ENCODE results near the gene SKA2.
"Not testable (repeated sequence)": the region's sequence is repeated elsewhere in the genome, so short reads cannot be mapped to it uniquely, and the experiment has no call there.

The SKA2 gene, protein sequence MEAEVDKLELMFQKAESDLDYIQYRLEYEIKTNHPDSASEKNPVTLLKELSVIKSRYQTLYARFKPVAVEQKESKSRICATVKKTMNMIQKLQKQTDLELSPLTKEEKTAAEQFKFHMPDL

GRCh38 chr17:59154721-59155438, at the start of gene SKA2:
TSS of gene SKA2 (minus strand) at chr17:59155186. CDS start at chr17:59155163, 23 bp downstream.
- DNase-seq (ENCODE audit: low read depth in 3 of 3), result peak; percentile 75 to 96 (median 94)

DNA sequence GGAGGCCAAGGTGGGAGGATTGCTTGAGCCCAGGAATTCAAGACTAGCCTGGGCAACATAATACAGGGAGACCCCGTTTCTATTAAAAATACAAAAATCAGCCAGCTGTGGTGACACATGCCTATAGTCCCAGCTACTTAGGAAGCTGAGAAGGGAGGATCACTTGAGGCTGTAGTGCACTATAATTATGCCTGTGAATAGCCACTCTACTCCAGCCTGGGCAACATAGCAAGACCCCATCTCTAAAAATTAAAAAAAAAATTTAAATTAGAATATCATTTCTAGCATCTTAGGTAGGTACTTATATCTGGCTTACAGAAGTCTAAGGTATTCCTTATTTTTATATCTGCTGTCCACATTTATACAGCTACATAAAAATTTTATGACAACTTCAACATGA, 47.3 kb upstream of the SKA2 start:
- DNase-seq (ENCODE audit: low read depth in 3 of 3), result no peak

- no peak for DNase-seq (ENCODE audit: low read depth in 3 of 3)
These were observed 44.4 kb upstream of the SKA2 start for GRCh38 chr17:59199398-59199797.

GRCh38 chr17:59193336-59193862, 38.4 kb upstream of the SKA2 start:
- no peak for DNase-seq (ENCODE audit: low read depth in 3 of 3)

GRCh38 chr17:59190806-59191205, 35.8 kb upstream of the SKA2 start:
- no peak for DNase-seq (ENCODE audit: low read depth in 3 of 3)

GRCh38 chr17:59186850-59187249, 31.9 kb upstream of the SKA2 start:
- DNase-seq (ENCODE audit: low read depth in 3 of 3), result no peak

DNA sequence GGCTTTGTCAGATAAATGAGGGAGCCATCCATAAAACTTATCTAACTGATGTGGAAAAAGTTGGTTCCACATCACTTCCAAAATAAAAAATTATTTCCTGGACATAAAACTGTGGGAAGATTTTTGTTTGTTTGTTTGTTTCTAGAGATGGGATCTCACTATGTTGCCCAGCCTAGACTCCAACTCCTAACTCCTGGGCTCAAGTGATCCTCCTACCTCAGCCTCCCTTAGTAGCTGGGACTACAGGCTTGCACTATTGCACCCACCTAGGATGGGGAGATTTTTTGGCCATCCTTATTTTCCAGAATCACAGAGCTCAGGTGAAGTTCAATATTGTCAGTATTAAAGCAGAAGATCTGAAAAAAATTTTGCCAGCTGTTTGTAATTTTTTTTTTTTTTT, 31.0 kb upstream of the SKA2 start:
- DNase-seq (ENCODE audit: low read depth in 3 of 3), result no peak

GRCh38 chr17:59181481-59181880, 26.5 kb upstream of the SKA2 start:
- DNase-seq (ENCODE audit: low read depth in 3 of 3), result no peak

GRCh38 chr17:59180626-59181025, 25.6 kb upstream of the SKA2 start:
- no peak for DNase-seq (ENCODE audit: low read depth in 3 of 3)

DNA sequence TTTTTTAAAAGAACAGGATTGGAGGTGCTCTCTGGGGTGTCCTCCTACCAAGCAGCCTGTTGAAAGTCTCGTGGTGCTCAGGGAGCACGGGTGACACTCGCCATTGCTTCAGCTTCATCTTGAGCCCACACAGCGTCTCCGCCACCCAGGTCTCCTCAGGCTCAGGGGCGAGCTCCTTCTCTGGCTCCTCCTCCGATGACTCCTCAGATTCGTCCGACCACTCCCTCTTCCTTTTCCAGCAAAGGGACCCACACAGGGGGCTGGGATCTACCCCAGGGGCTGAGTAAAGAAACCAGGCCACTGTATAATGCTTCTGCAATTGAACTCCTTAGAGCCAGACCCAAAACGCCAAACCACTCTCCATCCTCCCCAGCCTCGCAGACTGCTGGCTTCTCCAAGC, 24.6 kb upstream of the SKA2 start:
- not testable (repeated sequence) for DNase-seq (ENCODE audit: low read depth in 3 of 3)

- no peak for DNase-seq (ENCODE audit: low read depth in 3 of 3)
These were observed 23.4 kb upstream of the SKA2 start for GRCh38 chr17:59178266-59178985.

DNA sequence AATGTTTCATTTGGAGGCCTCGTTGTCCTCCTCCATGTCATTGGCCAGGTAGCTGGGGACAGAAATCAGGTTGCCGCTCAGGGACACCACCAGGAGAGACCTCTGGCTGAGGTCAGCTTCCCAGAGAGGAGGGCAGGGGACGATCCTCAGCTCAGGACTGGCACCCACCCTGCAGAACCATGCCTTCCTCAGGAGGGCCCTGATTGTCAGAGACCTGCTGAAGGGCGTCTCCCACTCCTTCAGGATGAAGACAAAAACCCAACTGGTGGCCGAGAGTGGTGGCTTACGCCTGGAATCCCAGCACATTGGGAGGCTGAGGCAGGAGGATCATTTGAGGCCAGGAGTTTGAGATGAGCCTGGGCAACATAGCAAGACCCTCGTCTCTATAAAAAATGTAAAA, 20.1 kb upstream of the SKA2 start:
- no peak for DNase-seq (ENCODE audit: low read depth in 3 of 3)

GRCh38 chr17:59174671-59175070, 19.7 kb upstream of the SKA2 start:
- DNase-seq (ENCODE audit: low read depth in 3 of 3), result no peak

DNA sequence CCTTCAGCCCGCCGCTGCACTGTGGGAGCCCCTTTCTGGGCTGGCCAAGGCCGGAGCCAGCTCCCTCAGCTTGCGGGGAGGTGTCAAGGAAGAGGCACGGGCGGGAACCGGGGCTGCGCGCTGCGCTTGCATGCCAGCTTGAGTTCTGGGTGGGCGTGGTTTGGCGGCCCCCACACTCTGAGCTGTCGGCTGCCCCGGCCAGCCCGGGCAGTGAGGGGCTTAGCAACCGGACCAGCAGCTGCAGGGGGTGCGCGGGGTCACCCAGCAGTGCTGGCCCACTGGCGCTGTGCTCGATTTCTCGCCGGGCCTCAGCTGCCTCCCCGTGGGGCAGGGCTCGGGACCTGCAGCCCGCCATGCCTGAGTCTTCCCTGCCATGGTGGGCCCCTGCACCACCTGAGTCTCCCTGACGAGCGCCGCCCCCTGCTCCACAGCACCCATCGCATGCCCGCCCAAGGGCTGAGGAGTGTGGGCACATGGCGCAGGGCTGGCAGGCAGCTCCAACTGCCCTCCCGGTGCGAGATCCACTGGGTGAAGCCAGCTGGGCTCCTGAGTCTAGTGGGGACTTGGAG, 17.5 kb upstream of the SKA2 start:
- no peak for DNase-seq (ENCODE audit: low read depth in 3 of 3)

DNA sequence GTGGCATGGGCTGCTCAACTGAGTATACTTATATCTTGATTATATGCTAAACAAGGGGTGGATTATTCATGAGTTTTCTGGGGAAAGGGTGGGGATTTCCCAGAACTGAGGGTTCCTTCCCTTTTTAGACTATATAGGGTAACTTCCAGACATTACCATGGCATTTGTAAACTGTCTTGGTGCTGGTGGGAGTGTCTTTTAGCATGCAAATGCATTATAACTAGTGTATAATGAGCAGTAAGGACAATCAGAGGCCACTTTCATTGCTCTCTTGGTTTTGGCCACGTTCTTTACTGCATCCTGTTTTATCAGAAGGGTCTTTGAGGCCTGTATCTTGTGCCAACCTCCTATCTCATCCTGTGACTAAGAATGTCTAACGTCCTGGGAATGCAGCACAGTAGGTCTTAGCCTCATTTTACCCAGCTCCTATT, 12.6 kb upstream of the SKA2 start:
- DNase-seq (ENCODE audit: low read depth in 3 of 3), result no peak

DNA sequence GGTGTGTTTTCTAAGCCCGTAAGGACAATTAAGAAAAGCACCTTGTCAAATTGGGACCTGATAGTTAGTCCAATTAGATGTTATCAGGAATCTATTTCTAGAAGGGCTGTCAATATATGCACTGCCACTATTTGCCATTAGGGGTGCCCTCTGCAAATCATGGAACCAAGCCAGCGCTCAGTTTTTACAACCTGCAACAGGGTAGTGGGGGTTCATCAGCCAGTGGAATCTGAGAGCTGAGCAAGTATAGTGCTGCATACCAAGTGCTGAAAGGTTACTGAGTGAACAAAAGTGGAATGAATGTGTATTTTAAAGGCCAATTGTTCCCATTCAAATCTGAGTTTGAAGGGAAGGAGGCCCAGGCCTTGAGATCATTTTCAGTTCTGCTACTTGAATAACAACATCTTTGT, 11.0 kb upstream of the SKA2 start:
- DNase-seq (ENCODE audit: low read depth in 3 of 3), result peak in 1 of 3 experiments; percentile 14

- no peak for DNase-seq (ENCODE audit: low read depth in 3 of 3)
These were observed 6.5 kb upstream of the SKA2 start for GRCh38 chr17:59161477-59161876.

DNA sequence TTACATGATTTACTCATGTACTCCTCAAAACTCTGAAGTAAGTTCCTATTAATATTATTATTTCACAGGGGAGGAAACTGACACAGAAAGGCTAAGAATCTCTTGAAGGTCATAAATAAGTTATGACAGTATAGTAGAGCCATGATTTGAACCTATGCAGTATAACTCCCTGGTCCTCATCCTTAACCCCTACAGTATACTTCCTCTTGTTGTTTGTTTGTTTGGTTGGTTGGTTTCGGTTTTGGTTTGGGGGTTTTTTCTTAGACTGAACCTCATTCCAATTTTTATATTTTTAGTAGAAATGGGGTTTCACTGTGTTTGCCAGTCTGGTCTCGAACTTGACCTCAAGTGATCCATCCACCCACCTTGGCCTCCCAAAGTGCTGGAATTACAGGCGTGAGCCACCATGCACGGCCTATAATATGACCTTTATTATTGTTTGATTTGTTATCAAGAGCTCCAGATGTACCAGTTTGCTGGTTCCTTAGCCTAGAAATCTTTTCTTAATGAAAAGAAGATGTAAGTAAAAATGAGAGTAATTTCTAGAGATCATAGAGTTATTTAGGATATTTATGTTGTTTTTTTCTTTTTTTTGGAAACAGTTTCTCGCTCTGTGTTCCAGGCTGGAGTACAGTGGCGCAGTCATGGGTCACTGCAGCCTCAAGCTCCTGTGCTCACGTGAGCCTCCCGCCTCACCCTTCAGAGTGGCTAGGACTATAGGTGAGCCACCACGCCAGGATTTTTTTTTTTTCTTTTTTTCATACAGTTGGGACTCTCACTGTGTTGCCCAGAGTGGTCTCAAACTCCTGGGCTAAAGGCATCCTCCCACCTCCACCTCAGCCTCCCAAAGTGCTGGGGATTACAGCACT, 5.4 kb upstream of the SKA2 start:
- no peak for DNase-seq (ENCODE audit: low read depth in 3 of 3)

DNA sequence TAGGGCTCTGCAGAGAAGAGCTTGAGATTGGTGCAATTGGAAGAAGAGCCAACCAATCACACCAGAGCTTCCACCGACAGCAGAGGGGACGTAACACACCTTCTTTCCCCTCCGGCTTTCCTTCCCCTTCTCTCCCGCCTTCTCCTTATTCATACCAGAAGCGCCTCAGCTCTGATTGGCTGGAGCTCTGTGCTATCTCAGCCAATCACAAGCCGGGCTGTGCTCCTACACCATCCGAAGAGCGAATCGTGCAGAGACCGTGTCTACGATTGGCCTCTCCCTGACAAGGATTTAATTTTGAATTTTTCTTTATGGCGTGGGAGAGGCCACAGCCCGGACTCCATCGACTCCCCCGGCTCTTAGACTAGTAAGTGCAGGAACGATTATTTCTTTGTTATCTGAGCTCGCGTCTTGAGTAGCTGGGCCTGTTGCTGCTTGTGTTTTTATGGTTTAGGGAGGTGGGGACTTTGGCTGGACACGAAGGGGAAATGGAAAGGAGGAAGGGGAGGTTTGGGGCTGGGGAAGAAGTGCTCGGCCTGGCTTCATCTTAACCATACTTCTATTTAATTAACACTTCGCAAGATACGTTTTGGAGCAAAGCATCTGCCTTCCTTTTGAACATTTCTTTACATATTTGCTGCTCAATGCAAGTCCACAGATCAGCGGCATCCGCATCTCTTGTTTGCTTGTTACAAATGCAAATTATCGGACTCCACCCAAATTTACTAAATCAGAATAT, 622 bp upstream of the SKA2 start, which contains the start of gene PRR11:
Gene PRR11 (plus strand): TSS at position 308 of the 739 bp plus-strand sequence. CDS start 14,007 bp downstream, outside the sequence.
- DNase-seq (ENCODE audit: low read depth in 3 of 3), result peak; percentile 57 to 87 (median 80)

GRCh38 chr17:59154292-59154720, 680 bp downstream of the SKA2 start:
- peak in 2 of 3 experiments; percentile 3 to 18 for DNase-seq (ENCODE audit: low read depth in 3 of 3)
